NT2/D1 (cell line): ENCODE measurements around the gene MYLIP.

Source experiments
- SUZ12 ChIP-seq: IDR thresholded peaks from 2 replicates; pipeline ENCODE4 v1.6.1; 2011; ENCODE audit not compliant: insufficient read length, insufficient read depth; ENCODE audit errors: extremely low read depth
- ZNF274 ChIP-seq: IDR thresholded peaks from 2 replicates; pipeline ENCODE4 v1.6.1; 2011; ENCODE audit warnings: mild to moderate bottlenecking, low read depth, low read length

DNA sequence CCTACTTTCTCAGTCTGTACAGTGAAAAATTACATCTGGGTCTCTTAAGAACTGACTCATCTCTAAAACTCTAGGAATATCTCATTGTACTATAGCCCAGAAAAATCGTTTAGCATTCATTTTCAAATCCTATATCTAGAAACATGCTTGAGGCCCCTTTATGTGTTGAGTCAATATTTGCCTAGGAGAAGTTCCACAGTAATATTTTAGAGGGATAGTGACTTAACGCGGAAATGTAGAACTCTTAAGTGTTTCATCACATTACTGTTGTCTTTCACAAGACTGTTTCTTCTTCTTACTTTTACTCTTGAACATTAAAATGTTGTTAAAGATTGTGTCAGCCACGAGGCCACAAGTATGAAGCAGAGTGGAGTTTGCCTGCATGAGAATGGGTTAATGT is 23.0 kb upstream of the MYLIP start:
- TF ChIP-seq ZNF274 (no peak), SUZ12 (no peak)
